Uterus (tissue), 2 donors: ENCODE measurements around the gene SEC61A1.

ENCODE experiments used
- CTCF ChIP-seq, 4 experiments: fragments of 200-600 bp in 2 of 4; fragments of 450-650 bp in 2 of 4; sonication (generic) in 2 of 4; IDR thresholded peaks; one replicate each; pipeline ENCODE4 v1.5.1; 2016 to 2019; ENCODE audit warnings: antibody characterized with exemption in 4 of 4, mild to moderate bottlenecking in 2 of 4, moderate library complexity in 1 of 4
- POLR2A ChIP-seq, 2 donors: fragments of 450-650 bp; IDR thresholded peaks; one replicate each; pipeline ENCODE4 v1.6.1; 2016; ENCODE audit warnings: antibody characterized with exemption in 2 of 2, mild to moderate bottlenecking in 1 of 2, moderate library complexity in 1 of 2

- no peak for TF ChIP-seq CTCF (IDR thresholded peaks at IDR 0.05)
- TF ChIP-seq POLR2A (IDR thresholded peaks at IDR 0.05): no peak
Observed at GRCh38 chr3:128078875-128079274, 26.6 kb downstream of the SEC61A1 start.
